IMR-90 (cell line): ENCODE measurements around the gene GABBR2. TPM values are rescaled to one million over a fixed set of nuclear protein-coding genes. Genes with fewer than 3 reads are reported as not detected.

Experiments
- ATAC-seq: fragments of 200-7000 bp; cut with Tn5 transposase; 2 replicates; pipeline ENCODE4 v1.9.1; 2020; ENCODE audit warnings: low read depth, mild to moderate bottlenecking, moderate library complexity
- BruUV-seq: library from RNA; stranded (reverse); fragments of 400-500 nt; replicated peaks from 2 replicates; lab custom pipeline; 2021; lab: Mats Ljungman, UMichigan
- CTCF ChIA-PET: fragments of 300-600 bp; formaldehyde crosslinking; extraction: SDS; loops from one replicate; lab custom pipeline; 2021; ENCODE audit warnings: antibody characterized with exemption; lab: Yijun Ruan, JAX
- POLR2A ChIA-PET: fragments of 300-600 bp; sonication (Branson Sonifier 250); formaldehyde crosslinking; loops from one replicate; lab custom pipeline; 2022; ENCODE audit warnings: antibody characterized with exemption; ENCODE audit not compliant: unreplicated experiment; lab: Charles Lee
- DNase-seq: peaks from one replicate; pipeline ENCODE4 v3.0.0; 2013
- H2AFZ ChIP-seq: replicated peaks from 2 replicates; pipeline ENCODE3; 2013; ENCODE audit warnings: low read length, mild to moderate bottlenecking; ENCODE audit not compliant: poor library complexity
- H2AK5ac ChIP-seq: 2 replicates; pipeline ENCODE4 v1.6.1; 2013; ENCODE audit warnings: low read depth, low read length, inconsistent platforms
- H2AK9ac ChIP-seq: replicated peaks from 2 replicates; pipeline ENCODE3; 2013; ENCODE audit warnings: mild to moderate bottlenecking, low read depth, low read length, moderate library complexity; ENCODE audit not compliant: poor library complexity
- H2BK120ac ChIP-seq: 2 replicates; pipeline ENCODE4 v1.6.1; 2013; ENCODE audit warnings: low read depth, low read length, inconsistent platforms
- H2BK15ac ChIP-seq: 3 replicates; pipeline ENCODE4 v1.6.1; 2013; ENCODE audit warnings: low read depth, low read length, inconsistent platforms
- H2BK20ac ChIP-seq: 2 replicates; pipeline ENCODE4 v1.6.1; 2013; ENCODE audit warnings: low read depth, mild to moderate bottlenecking, inconsistent platforms, low read length, moderate library complexity
- H2BK5ac ChIP-seq: 2 replicates; pipeline ENCODE4 v1.6.1; 2013; ENCODE audit warnings: mild to moderate bottlenecking, low read depth, low read length, inconsistent platforms; ENCODE audit not compliant: poor library complexity, severe bottlenecking
- H3K14ac ChIP-seq: replicated peaks from 2 replicates; pipeline ENCODE4 v1.6.1; 2013; ENCODE audit warnings: low read depth, low read length, inconsistent platforms
- H3K18ac ChIP-seq: 2 replicates; pipeline ENCODE4 v1.6.1; 2013; ENCODE audit warnings: low read depth, low read length, control low read depth
- H3K23ac ChIP-seq: 2 replicates; pipeline ENCODE4 v1.6.1; 2013; ENCODE audit warnings: low read depth, low read length, inconsistent platforms
- H3K27ac ChIP-seq: 2 replicates; pipeline ENCODE4 v1.5.1; 2013; ENCODE audit warnings: mild to moderate bottlenecking, control low read depth, low read length; ENCODE audit not compliant: insufficient read depth
- H3K27me3 ChIP-seq: 2 replicates; pipeline ENCODE4 v1.6.1; 2013; ENCODE audit warnings: low read length; ENCODE audit not compliant: control insufficient read depth, insufficient read depth
- H3K36me3 ChIP-seq: 2 replicates; pipeline ENCODE4 v1.6.1; 2013; ENCODE audit warnings: low read length, mixed read lengths; ENCODE audit not compliant: control insufficient read depth, insufficient read depth
- H3K4ac ChIP-seq: 2 replicates; pipeline ENCODE4 v1.6.1; 2013; ENCODE audit warnings: low read depth, low read length, inconsistent platforms
- H3K4me1 ChIP-seq: 2 replicates; pipeline ENCODE4 v1.6.1; 2013; ENCODE audit warnings: low read length, mixed read lengths; ENCODE audit not compliant: control insufficient read depth, insufficient read depth
- H3K4me2 ChIP-seq: 2 replicates; pipeline ENCODE4 v1.6.1; 2013; ENCODE audit warnings: low read depth, mild to moderate bottlenecking, control low read depth, low read length, moderate library complexity
- H3K4me3 ChIP-seq: 2 replicates; pipeline ENCODE4 v1.5.1; 2013; ENCODE audit warnings: low read depth, mild to moderate bottlenecking, control low read depth, low read length, moderate library complexity; ENCODE audit not compliant: insufficient read depth
- H3K56ac ChIP-seq: 2 replicates; pipeline ENCODE4 v1.6.1; 2013; ENCODE audit warnings: low read length, inconsistent platforms; ENCODE audit not compliant: insufficient read depth; ENCODE audit errors: extremely low read depth
- H3K79me1 ChIP-seq, 2 experiments: 2 replicates each; pipeline ENCODE4 v1.6.1; 2013; ENCODE audit warnings: low read length in 2 of 2, inconsistent platforms in 1 of 2, low read depth in 1 of 2
- H3K9ac ChIP-seq: 2 replicates; pipeline ENCODE4 v1.6.1; 2013; ENCODE audit warnings: low read depth, low read length, control low read depth
- H3K9me1 ChIP-seq: 2 replicates; pipeline ENCODE4 v1.6.1; 2013; ENCODE audit warnings: low read length, inconsistent platforms; ENCODE audit not compliant: insufficient read depth
- H3K9me3 ChIP-seq: 2 replicates; pipeline ENCODE4 v1.6.1; 2013; ENCODE audit warnings: low read length; ENCODE audit not compliant: control insufficient read depth, insufficient read depth
- H4K20me1 ChIP-seq: 2 replicates; pipeline ENCODE4 v1.6.1; 2013; ENCODE audit warnings: low read length, inconsistent platforms; ENCODE audit not compliant: insufficient read depth
- H4K5ac ChIP-seq: 2 replicates; pipeline ENCODE4 v1.6.1; 2013; ENCODE audit warnings: mild to moderate bottlenecking, low read depth, low read length, control low read depth
- H4K8ac ChIP-seq, 2 experiments: 2 replicates each; pipeline ENCODE4 v1.6.1; 2013; ENCODE audit warnings: low read depth in 2 of 2, low read length in 2 of 2, control low read depth in 1 of 2, inconsistent platforms in 1 of 2
- H4K91ac ChIP-seq: 2 replicates; pipeline ENCODE4 v1.6.1; 2013; ENCODE audit warnings: low read depth, low read length, inconsistent platforms; ENCODE audit not compliant: insufficient read depth
- BHLHE40 ChIP-seq: fragments of 150-350 bp; IDR thresholded peaks from 2 replicates; pipeline ENCODE4 v1.6.1; 2016; ENCODE audit warnings: mild to moderate bottlenecking, low read depth, low read length
- CEBPB ChIP-seq: IDR thresholded peaks from 2 replicates; pipeline ENCODE4 v1.6.1; 2012; ENCODE audit warnings: low read depth, low read length, improper control_type of control experiment
- CHD1 ChIP-seq: IDR thresholded peaks from 2 replicates; pipeline ENCODE4 v1.6.1; 2012; ENCODE audit warnings: low read depth, low read length, improper control_type of control experiment
- FOS ChIP-seq: fragments of 150-350 bp; IDR thresholded peaks from 2 replicates; pipeline ENCODE4 v1.6.1; 2016; ENCODE audit warnings: low read depth, low read length
- MAFK ChIP-seq: IDR thresholded peaks from 2 replicates; pipeline ENCODE4 v1.6.1; 2012; ENCODE audit warnings: low read depth, low read length, improper control_type of control experiment
- MAZ ChIP-seq: IDR thresholded peaks from 2 replicates; pipeline ENCODE4 v1.6.1; 2012; ENCODE audit warnings: low read depth, mild to moderate bottlenecking, low read length, improper control_type of control experiment, moderate library complexity, borderline replicate concordance
- MXI1 ChIP-seq: IDR thresholded peaks from 2 replicates; pipeline ENCODE4 v1.6.1; 2012; ENCODE audit warnings: low read depth, mild to moderate bottlenecking, low read length, moderate library complexity, borderline replicate concordance
- NFE2L2 ChIP-seq: fragments of 150-350 bp; IDR thresholded peaks from 2 replicates; pipeline ENCODE4 v1.6.1; 2016; ENCODE audit warnings: low read depth, mild to moderate bottlenecking, low read length
- POLR2A ChIP-seq: IDR thresholded peaks from 2 replicates; pipeline ENCODE4 v1.6.1; 2012; ENCODE audit warnings: mild to moderate bottlenecking, low read depth, low read length
- RAD21 ChIP-seq: IDR thresholded peaks from 2 replicates; pipeline ENCODE4 v1.6.1; 2012; ENCODE audit warnings: low read length, improper control_type of control experiment
- RCOR1 ChIP-seq: IDR thresholded peaks from 2 replicates; pipeline ENCODE4 v1.6.1; 2012; ENCODE audit warnings: mild to moderate bottlenecking, low read length, improper control_type of control experiment; ENCODE audit not compliant: insufficient replicate concordance
- RFX5 ChIP-seq: IDR thresholded peaks from 2 replicates; pipeline ENCODE4 v1.8.0; 2012; ENCODE audit warnings: low read depth, mild to moderate bottlenecking, low read length, moderate library complexity
- SMC3 ChIP-seq: fragments of 150-350 bp; IDR thresholded peaks from 2 replicates; pipeline ENCODE4 v1.6.1; 2016; ENCODE audit warnings: low read depth, mild to moderate bottlenecking, antibody characterized with exemption, low read length, moderate library complexity
- WGBS, 2 experiments: methylation state at CpG; one replicate each; pipeline versions ENCODE4 v1.1.5 to v1.1.7; 2013; ENCODE audit warnings: missing lambda C conversion rate in 2 of 2; ENCODE audit not compliant: insufficient read length in 1 of 2; ENCODE audit errors: extremely low coverage in 2 of 2; 5-methylcytosine and 5-hydroxymethylcytosine counted together
- dilution Hi-C: fragments of 300-500 bp; cut with HindIII; formaldehyde crosslinking; loops from one replicate; pipeline ENCODE4 v1.14.3; 2018; ENCODE audit warnings: low sequenced_read_pairs; ENCODE audit not compliant: unreplicated experiment
- in situ Hi-C: fragments of 300-500 bp; cut with MboI; formaldehyde crosslinking; loops from 3 replicates; pipeline ENCODE4 v1.14.3; 2019; ENCODE audit warnings: low sequenced_read_pairs, inconsistent platforms, mixed read lengths
- intact Hi-C: fragments of 100-400 bp; cut with micrococcal nuclease; formaldehyde crosslinking; loops from 2 replicates; pipeline ENCODE4 v1.10.0; 2022
- polyA plus RNA-seq, 3 experiments: library from polyadenylated mRNA; depleted of rRNA; stranded (reverse); fragments of >200 nt; gene quantifications; 2 replicates each; pipeline ENCODE4 v1.2.3, GENCODE V29; 2012; ENCODE audit warnings: low replicate concordance in 1 of 3
- total RNA-seq: library from RNA; depleted of rRNA; stranded (reverse); fragments of >200 nt; gene quantifications from 2 replicates; pipeline ENCODE4 v1.2.3, GENCODE V29; 2012
- TF ChIP-seq, protein P1 (sequence below): fragments of 150-350 bp; IDR thresholded peaks from 2 replicates; pipeline ENCODE4 v1.6.1; 2017; ENCODE audit warnings: mild to moderate bottlenecking, antibody characterized with exemption, low read length, low read depth
- TF ChIP-seq, protein P2 (sequence below): conservative IDR thresholded peaks from 2 replicates; pipeline ENCODE4 v1.5.1; 2012; ENCODE audit warnings: mild to moderate bottlenecking, low read depth, low read length, improper control_type of control experiment
- TF ChIP-seq, protein P3 (sequence below): fragments of 150-350 bp; IDR thresholded peaks from 2 replicates; pipeline ENCODE4 v1.6.1; 2016; ENCODE audit warnings: low read depth, mild to moderate bottlenecking, low read length, moderate library complexity, borderline replicate concordance

GABBR2 gene
- total and polyA plus RNA-seq, 2 of the 4 experiments (the other 2 are of a cell fraction), result 14.2 to 20.3 TPM

GRCh38 chr9:98538626-98539031 is 170.1 kb downstream of the GABBR2 start:
- intact Hi-C loops, result no loop called here
- CTCF ChIA-PET, result no interaction called here
- no peak overlapping the region for H2BK20ac ChIP-seq

More at GRCh38 chr9:98538626-98539031, 170.1 kb downstream of the GABBR2 start:
- TF ChIP-seq FOS, result no peak
- TF ChIP-seq RAD21, result no peak
- no peak for TF ChIP-seq NFE2L2
- no peak for TF ChIP-seq RCOR1
- TF ChIP-seq SMC3, result no peak
- TF ChIP-seq, protein P1, sequence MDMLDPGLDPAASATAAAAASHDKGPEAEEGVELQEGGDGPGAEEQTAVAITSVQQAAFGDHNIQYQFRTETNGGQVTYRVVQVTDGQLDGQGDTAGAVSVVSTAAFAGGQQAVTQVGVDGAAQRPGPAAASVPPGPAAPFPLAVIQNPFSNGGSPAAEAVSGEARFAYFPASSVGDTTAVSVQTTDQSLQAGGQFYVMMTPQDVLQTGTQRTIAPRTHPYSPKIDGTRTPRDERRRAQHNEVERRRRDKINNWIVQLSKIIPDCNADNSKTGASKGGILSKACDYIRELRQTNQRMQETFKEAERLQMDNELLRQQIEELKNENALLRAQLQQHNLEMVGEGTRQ, result no peak
- TF ChIP-seq CEBPB, result no peak
- TF ChIP-seq, protein P2, sequence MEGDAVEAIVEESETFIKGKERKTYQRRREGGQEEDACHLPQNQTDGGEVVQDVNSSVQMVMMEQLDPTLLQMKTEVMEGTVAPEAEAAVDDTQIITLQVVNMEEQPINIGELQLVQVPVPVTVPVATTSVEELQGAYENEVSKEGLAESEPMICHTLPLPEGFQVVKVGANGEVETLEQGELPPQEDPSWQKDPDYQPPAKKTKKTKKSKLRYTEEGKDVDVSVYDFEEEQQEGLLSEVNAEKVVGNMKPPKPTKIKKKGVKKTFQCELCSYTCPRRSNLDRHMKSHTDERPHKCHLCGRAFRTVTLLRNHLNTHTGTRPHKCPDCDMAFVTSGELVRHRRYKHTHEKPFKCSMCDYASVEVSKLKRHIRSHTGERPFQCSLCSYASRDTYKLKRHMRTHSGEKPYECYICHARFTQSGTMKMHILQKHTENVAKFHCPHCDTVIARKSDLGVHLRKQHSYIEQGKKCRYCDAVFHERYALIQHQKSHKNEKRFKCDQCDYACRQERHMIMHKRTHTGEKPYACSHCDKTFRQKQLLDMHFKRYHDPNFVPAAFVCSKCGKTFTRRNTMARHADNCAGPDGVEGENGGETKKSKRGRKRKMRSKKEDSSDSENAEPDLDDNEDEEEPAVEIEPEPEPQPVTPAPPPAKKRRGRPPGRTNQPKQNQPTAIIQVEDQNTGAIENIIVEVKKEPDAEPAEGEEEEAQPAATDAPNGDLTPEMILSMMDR, result no peak
- TF ChIP-seq, protein P3, sequence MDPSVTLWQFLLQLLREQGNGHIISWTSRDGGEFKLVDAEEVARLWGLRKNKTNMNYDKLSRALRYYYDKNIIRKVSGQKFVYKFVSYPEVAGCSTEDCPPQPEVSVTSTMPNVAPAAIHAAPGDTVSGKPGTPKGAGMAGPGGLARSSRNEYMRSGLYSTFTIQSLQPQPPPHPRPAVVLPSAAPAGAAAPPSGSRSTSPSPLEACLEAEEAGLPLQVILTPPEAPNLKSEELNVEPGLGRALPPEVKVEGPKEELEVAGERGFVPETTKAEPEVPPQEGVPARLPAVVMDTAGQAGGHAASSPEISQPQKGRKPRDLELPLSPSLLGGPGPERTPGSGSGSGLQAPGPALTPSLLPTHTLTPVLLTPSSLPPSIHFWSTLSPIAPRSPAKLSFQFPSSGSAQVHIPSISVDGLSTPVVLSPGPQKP, result no peak
- TF ChIP-seq RFX5, result no peak
- TF ChIP-seq POLR2A, result no peak
- TF ChIP-seq MXI1, result no peak
- TF ChIP-seq CHD1, result no peak
- TF ChIP-seq MAFK, result no peak
- no peak for TF ChIP-seq BHLHE40
- no peak for TF ChIP-seq MAZ
- no peak overlapping the region for H3K4me2 ChIP-seq
- H4K8ac ChIP-seq, result no peak overlapping the region
- no peak overlapping the region for H2AFZ ChIP-seq
- no peak for ATAC-seq
- H3K9me3 ChIP-seq, result no peaks in the 10 kb centered on the region
- H3K4me1 ChIP-seq, result peaks cover 6% of the 10 kb centered on the region; the same call in 1 of the 2 replicates
- in situ Hi-C loops, result no loop called here
- no peak overlapping the region for H3K4ac ChIP-seq
- H2BK5ac ChIP-seq, result no peak overlapping the region
- no peak overlapping the region for H2AK9ac ChIP-seq
- H3K9ac ChIP-seq, result no peak overlapping the region
- WGBS, 2 experiments, result 42% methylated on average over 9 of the region's 10 CpGs; no CpG with 5 or more reads in 1 of the 2 experiments
- dilution Hi-C loops, result no loop called here
- H4K20me1 ChIP-seq, result no peaks in the 10 kb centered on the region
- no peak overlapping the region for H3K18ac ChIP-seq
- H3K23ac ChIP-seq, result no peak overlapping the region
- no peak overlapping the region for H2BK15ac ChIP-seq
- peaks cover 3% of the 10 kb centered on the region; the same call in 1 of the 2 replicates for H3K36me3 ChIP-seq
- peak; percentile 25 for DNase-seq
- no peak overlapping the region for H4K5ac ChIP-seq
- H2AK5ac ChIP-seq, result no peak overlapping the region
- no peak overlapping the region for H3K27ac ChIP-seq
- no peak overlapping the region for H3K56ac ChIP-seq
- no peak overlapping the region for H4K91ac ChIP-seq
- H3K9me1 ChIP-seq, result peaks cover 1% of the 10 kb centered on the region
- no TSS peak for BruUV-seq
- H3K27me3 ChIP-seq, result no peaks in the 10 kb centered on the region
- POLR2A ChIA-PET, result no interaction called here
- H2BK120ac ChIP-seq, result no peak overlapping the region
- H3K14ac ChIP-seq, result no peak overlapping the region
- H3K4me3 ChIP-seq, result no peak overlapping the region
- H3K79me1 ChIP-seq, result peaks cover 4 to 13% of the 10 kb centered on the region in 2 experiments; a peak in 3 of 4 replicates
